Measurements from ENCODE around the gene PSAP. TPM values are rescaled to one million over a fixed set of nuclear protein-coding genes. Genes with fewer than 3 reads are reported as not detected.

The PSAP gene
- total and polyA plus RNA-seq, 2 experiments from 2014 or later: 151 to 391 TPM

GRCh38 chr10:71770789-71771188 lies 80.3 kb downstream of the PSAP start:
- Mint-ChIP-seq H3K4me1 (peaks cover 9% of the 10 kb centered on the region), H3K4me3 (no peak overlapping the region), H3K9me3 (no peaks in the 10 kb centered on the region; the same call in 2 of the 3 replicates), H3K27me3 (ENCODE audit: insufficient read depth, low read depth, poor library complexity) (peaks cover 14% of the 10 kb centered on the region), H3K27ac (no peak overlapping the region), H3K36me3 (ENCODE audit: low read depth) (no peaks in the 10 kb centered on the region)
- H3K27ac ChIP-seq (ENCODE audit: low read depth): no peak overlapping the region
- no peak overlapping the region for H3K4me3 ChIP-seq
- H3K4me1 ChIP-seq (ENCODE audit: insufficient read depth): no peaks in the 10 kb centered on the region
- no peaks in the 10 kb centered on the region for H4K20me1 ChIP-seq (replicated peaks; ENCODE audit: insufficient read depth)
- no peak overlapping the region for H2AFZ ChIP-seq
- H3K79me2 ChIP-seq (replicated peaks; ENCODE audit: insufficient read depth): no peaks in the 10 kb centered on the region
- H3K4me2 ChIP-seq: no peak overlapping the region
- no peaks in the 10 kb centered on the region for H3F3A ChIP-seq (replicated peaks; ENCODE audit: low read depth)
- no peaks in the 10 kb centered on the region for H3K36me3 ChIP-seq (ENCODE audit: insufficient read depth)
- H3K9me2 ChIP-seq (ENCODE audit: insufficient read depth): no peaks in the 10 kb centered on the region
- DNase-seq (ENCODE audit: low spot score) (no peak), ATAC-seq (no peak)
- TF ChIP-seq EZH2phosphoT487 (IDR thresholded peaks at IDR 0.05; ENCODE audit: unreplicated experiment): no peak
- no peak for TF ChIP-seq NANOG (IDR thresholded peaks at IDR 0.05; ENCODE audit: borderline replicate concordance)
- no peak for TF ChIP-seq ZNF331 (CRISPR knock-in tag; IDR thresholded peaks at IDR 0.05; ENCODE audit: low read depth)
- TF ChIP-seq CTCF (conservative IDR thresholded peaks at IDR 0.05; ENCODE audit: low read depth in 2 of 2): no peak
- no peak for TF ChIP-seq POLR2AphosphoS5 (IDR thresholded peaks at IDR 0.05; ENCODE audit: low read depth)
- TF ChIP-seq EZH2 (IDR thresholded peaks at IDR 0.05; ENCODE audit: low read depth, unreplicated experiment): no peak
- TF ChIP-seq REST (IDR thresholded peaks at IDR 0.05; ENCODE audit: unreplicated experiment): no peak
- no peak for TF ChIP-seq CREB1 (CRISPR knock-in tag; IDR thresholded peaks at IDR 0.05; ENCODE audit: low read depth)
- TF ChIP-seq STAT1 (IDR thresholded peaks at IDR 0.05; ENCODE audit: unreplicated experiment): no peak
- no peak for TF ChIP-seq ZNF114 (CRISPR knock-in tag; IDR thresholded peaks at IDR 0.05)
- TF ChIP-seq ZNF462 (CRISPR knock-in tag; IDR thresholded peaks at IDR 0.05): no peak
- TF ChIP-seq JUNB (IDR thresholded peaks at IDR 0.05; ENCODE audit: unreplicated experiment): no peak
- TF ChIP-seq ETS1 (IDR thresholded peaks at IDR 0.05): no peak
- H3K27me3 ChIP-seq (ENCODE audit: insufficient read depth): peaks cover 12% of the 10 kb centered on the region; the same call in 1 of the 2 replicates
